Measurements from ENCODE around the gene TBX1. TPM values are rescaled to one million over a fixed set of nuclear protein-coding genes. Genes with fewer than 3 reads are reported as not detected.

Gene TBX1
- polyA plus RNA-seq, 4 donors: 0.17 to 0.59 (median 0.25) TPM

- DNase-seq (ENCODE audit: low read depth in 4 of 4, low spot score in 3 of 4): no peak
Observed at GRCh38 chr22:19751497-19752245, 8.9 kb upstream of the TBX1 start.

DNA sequence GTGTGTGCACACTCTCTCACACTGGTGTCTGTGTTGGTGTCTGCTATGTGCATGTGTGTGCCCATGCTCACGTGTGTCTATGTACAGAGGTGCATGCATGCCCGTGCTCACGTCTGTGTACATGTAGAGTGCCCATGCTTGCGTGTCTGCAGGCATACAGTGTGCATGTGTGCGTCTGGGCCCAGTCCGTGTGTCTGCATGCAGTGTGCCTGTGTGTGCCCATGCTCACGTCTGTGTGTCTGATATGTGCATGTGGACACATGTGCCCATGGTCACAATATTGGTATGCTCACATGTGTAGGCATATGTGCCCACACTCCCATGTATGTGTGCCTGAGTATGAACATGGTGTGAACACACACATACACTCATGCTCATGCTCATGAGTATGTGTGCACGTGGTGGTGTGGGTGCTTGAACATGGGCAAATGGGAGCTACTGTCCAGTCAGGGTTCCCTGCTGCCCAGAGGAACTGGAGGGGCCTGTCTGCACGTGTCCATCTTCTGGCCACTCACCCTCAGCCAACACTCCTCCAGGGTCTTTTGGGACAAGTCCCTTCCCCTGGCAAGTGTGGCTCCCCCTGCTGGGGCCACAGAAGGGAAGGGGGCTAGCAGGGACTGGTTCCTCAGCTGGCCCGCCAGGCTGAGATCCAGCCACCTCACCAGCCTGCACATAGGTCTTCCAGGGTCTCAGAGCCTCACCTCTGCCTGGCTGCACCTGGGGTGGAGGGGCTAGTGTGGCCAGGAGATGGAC, 7.3 kb upstream of the TBX1 start:
- DNase-seq (ENCODE audit: low read depth in 4 of 4, low spot score in 3 of 4): no peak

- no peak for DNase-seq (ENCODE audit: low read depth in 4 of 4, low spot score in 3 of 4)
Observed at GRCh38 chr22:19753996-19754700, 6.4 kb upstream of the TBX1 start.

DNA sequence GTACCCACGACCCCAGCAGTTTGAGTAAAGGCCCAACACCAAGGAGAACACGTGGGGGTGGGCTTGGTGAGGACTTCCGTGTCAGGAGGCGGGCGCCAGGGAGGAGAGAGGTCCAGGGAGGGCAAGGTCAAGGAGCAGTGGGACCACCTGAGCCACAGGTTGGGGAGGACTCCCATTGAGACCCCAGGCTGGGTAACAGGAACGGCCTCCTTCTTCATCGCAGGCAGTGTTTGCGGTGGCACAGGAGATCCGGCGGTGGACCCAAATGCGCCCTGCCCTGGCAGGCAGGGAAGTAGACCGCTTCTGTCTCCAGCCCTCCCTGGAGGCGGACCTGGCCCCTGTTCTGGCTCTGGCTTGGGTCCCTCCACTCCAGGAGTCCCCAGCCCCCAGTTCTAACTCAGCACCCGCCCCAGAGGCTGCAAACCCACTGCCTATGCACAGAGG, 5.9 kb upstream of the TBX1 start:
- no peak for DNase-seq (ENCODE audit: low read depth in 4 of 4, low spot score in 3 of 4)

GRCh38 chr22:19755145-19755710, 5.3 kb upstream of the TBX1 start:
- no peak for DNase-seq (ENCODE audit: low read depth in 4 of 4, low spot score in 3 of 4)

DNA sequence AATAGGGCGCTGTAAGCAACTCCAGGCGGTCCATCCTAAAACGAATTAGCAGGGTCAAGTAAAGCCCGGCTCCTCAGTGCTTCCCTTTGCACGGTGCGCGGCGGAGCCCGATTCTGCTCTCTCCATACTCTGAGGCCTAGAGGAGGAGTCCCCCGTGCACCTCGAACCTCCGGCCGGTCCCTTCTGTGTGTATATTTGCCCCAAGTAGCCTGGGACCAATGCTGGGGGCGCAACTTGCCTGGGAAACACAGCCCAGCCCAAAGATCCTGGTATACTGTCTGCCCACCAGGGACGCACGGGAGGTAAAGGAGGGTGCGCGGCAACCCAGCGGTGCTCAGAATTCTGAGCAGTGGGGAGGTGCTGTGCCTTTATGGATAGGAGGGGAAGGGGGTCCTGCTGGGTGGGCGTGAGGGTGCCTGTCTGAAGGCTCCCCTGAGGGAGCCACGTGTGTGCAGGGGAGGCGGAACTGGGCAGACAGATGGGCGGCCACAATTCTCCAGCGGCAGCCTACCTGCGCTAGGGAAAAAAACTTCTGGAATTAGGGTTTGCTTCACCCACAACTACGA, 4.8 kb upstream of the TBX1 start:
- no peak for DNase-seq (ENCODE audit: low read depth in 4 of 4, low spot score in 3 of 4)

GRCh38 chr22:19756288-19757128, 4.1 kb upstream of the TBX1 start:
- DNase-seq (ENCODE audit: low read depth in 4 of 4, low spot score in 3 of 4): no peak

DNA sequence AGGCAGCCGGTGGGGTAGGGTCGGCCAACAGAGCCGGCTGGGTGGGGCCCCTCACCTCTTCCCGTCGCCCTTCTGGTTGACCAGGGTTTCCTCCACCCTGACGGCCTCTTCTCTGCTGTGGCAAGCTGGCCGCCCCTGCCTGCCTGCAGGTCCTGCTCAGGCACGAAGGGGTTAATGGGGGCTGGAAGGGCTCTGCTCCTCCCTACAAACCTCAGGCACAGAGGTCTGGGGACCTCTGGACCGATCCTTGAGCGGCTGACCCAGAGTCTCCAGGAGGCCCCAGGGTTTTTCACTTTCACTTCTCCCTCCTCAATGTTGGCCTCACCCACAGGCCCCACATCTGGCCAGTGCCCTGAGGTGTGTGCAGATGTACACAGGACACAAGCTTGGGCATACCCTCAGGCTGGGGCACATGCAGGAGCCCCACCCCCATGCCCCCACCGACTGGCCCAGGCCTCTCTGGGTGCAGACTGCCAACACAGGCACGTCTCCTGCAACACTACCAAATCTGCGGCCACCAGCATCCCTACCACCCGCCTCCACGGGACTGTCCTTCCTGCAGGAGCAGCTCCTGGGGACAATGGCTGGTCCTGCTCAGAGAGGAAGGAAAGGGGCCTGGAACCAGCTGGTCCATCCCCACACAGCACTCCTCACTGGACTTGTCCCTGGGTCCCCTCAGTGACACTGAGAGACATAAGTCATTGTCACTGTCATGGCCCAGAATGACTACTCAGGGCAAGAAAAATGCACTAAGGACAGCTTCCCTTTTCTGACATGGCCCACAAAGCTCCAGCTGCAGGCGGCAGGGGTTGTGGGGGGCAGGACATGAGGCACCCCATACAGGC, 3.2 kb upstream of the TBX1 start:
- DNase-seq (ENCODE audit: low read depth in 4 of 4, low spot score in 3 of 4): no peak

DNA sequence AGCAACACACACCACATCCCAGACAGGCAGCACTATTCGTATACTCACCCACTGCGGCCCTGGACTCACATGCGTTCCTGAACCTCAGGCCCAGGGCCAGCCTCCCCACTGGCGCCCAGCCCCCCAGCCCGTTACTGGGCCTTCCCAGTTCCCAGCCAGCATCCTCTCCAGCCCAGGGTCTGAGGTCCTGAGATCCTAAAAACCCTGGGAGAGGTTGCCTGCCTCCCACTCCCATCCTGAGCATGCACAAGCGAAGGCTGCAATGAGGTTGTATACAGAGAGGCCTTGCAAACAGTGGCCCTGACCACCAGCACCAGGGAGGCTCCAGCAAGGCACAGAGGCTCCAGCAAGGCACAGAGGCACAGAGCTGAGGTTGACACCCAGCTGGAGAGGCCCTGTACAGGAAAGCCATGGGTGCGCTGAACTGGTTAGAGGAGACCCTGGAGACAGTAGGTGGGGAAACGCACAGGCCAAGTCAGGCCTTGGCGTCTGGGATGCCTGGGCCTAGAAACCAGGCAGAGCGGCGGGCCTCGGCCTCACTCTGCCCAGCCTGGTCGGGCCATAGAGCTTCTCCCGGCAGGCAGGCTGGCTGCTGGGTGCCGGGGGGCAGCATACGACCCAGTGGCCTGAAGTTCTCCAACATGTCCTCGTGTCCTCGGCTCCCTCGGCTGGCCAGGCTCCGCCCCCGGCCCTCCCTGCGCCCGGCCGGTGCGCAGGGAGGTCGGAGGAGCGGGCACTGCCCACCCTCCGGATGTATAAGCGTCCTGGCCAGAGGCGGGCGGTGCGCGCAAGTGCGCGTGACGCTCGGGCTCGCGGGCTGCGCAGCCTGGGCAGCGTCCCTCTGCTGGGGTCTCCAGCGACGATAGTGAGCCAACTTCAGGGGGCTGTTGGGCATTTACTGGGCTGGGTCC, 2.3 kb upstream of the TBX1 start:
- no peak for DNase-seq (ENCODE audit: low read depth in 4 of 4, low spot score in 3 of 4)

- no peak for DNase-seq (ENCODE audit: low read depth in 4 of 4, low spot score in 3 of 4)
Observed at GRCh38 chr22:19758896-19759426, 1.6 kb upstream of the TBX1 start.

DNA sequence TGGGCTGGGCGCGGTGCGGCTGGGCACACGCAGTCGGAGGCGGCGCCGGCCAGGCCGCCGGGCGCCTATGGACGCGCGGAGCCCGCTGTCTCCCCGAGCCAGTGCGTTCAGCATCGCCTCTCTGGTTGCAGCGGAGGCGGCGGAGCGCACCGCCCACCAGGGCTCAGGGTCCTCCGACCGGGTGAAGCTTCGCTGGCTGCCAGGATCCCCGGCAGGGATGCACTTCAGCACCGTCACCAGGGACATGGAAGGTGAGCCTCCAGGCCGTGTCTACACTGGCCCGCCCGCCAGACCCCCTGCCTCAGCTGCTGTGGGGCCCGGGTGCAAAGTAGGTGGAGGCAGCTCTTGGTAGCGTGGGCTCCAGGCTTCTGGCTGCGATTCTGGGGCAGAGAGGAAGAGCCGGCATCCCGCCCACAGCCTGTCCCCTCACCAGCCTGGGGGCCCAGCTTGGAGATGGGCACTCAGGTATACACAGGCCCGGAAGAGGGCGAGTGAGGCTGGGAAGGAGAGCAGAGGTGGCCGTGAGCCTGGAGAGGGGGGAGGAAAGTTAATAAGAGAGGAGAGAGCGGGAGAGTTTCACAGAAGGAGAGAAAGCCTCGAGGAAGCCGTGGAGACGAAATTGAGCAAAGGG, 1.0 kb upstream of the TBX1 start:
- no peak for DNase-seq (ENCODE audit: low read depth in 4 of 4, low spot score in 3 of 4)

- no peak for DNase-seq (ENCODE audit: low read depth in 4 of 4, low spot score in 3 of 4)
Observed at GRCh38 chr22:19760951-19761724, 560 bp downstream of the TBX1 start.

DNA sequence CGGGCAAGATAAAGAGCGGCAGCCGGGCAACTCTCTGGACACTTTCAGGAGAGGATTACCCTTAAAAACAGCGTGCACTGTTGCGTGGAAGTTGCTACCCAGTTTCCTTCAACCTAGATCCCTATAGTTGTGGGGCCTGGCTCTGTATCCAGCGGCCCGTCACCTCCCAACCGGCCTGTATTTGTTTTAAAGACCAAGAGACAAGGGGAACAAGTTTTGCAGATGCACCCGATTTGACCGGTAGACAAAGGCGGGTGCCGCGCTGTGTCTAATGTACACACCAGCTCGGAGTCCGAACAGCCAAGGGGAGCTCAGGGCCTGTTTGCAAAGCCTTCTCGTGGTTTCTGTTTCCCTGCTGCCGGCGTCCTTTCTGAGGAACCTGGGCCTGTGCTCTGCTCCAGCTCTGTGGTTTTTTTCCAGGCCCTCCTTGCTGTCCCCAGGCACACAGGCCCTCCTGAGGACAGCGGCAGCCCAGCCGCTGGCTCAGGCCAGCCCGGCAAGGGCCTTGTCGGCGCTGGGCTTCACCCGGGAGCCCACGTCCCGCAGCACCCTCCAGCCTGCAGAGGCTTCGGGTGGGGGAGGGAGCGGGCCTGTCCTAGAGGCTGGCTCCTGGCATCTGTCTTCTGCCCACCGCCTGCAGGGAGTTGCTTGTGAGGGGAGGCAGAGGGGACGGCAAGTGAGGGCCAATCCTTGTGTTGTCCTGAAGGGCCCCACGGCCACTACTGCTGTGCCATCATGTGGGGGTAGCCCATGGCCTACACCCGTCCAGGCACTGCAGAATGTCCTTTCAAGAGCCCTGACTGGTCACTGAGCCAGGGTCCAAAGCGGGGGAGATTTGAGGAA, 1.4 kb downstream of the TBX1 start:
- DNase-seq (ENCODE audit: low read depth in 4 of 4, low spot score in 3 of 4): no peak

GRCh38 chr22:19762568-19763457, 2.2 kb downstream of the TBX1 start:
- DNase-seq (ENCODE audit: low read depth in 4 of 4, low spot score in 3 of 4): no peak
